Hematopoietic multipotent progenitor cell treated with erythropoietin and hydrocortisone succinate and interleukin-3 and kit ligand, for 17 days (in vitro differentiated cells): ENCODE measurements around the gene KRT4.
"Not testable (repeated sequence)": the region's sequence is repeated elsewhere in the genome, so short reads cannot be mapped to it uniquely, and the experiment has no call there.

Experiments used
- DNase-seq: peaks from one replicate; pipeline ENCODE4 v3.0.0-alpha.2; 2015; ENCODE audit warnings: low spot score

The KRT4 gene

DNA sequence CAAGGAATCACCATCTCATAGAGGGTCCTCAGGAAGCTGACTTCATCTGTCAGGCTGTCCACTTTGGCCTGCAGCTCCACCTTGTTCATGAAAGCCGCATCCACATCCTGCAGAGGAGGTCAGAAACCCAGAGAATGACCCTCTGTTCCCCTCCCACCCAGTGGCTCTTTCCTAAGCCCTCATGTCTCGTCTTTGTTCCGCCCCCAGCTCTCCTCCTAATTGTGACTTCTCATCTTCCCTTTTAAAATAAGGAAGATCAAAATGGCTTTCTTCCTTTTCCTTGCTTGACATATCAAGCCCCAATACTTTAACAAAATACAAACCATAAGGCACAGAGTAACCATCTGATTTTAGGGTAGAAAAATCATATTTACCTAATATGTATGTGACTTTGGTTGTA lies 41.1 kb downstream of the KRT4 start:
- no peak for DNase-seq

DNA sequence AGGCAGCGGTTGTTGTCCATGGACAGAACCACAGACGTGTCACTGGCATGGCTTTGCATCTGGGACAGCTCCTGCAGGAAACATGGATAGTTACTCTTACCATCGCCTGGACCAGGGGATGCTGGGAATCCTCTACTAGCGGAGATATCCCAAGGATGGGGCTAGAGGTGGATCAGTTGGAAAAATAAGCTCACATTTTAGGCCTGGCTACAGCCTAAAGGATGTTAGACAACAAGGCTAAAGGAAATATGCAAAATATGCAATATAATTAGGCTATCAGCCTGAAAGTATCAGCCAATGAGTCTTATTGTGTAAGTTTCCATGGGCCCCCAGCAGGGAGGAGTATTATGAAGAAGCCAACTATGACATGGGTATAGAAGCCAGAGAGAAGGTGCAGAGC lies 41.7 kb downstream of the KRT4 start:
- no peak for DNase-seq

DNA sequence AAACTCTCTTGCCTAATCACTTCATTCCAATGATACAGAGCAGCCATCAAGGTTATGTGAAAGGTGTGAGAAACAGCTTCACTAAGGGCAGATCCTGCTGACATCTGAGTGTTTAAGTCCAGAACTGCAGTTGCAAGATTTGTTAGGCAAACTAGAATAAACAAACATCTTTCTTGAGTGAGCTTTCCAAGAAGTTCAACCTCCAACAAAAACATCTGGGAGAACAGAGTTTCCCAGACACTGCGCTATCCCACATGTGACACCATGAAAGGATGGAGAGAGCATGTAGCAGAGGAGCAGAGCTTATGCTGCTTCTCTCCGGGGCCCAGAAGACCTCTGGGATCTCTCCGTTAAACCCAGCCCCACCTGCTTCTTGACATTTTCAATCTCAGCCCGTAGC lies 42.4 kb downstream of the KRT4 start:
- DNase-seq: no peak

DNA sequence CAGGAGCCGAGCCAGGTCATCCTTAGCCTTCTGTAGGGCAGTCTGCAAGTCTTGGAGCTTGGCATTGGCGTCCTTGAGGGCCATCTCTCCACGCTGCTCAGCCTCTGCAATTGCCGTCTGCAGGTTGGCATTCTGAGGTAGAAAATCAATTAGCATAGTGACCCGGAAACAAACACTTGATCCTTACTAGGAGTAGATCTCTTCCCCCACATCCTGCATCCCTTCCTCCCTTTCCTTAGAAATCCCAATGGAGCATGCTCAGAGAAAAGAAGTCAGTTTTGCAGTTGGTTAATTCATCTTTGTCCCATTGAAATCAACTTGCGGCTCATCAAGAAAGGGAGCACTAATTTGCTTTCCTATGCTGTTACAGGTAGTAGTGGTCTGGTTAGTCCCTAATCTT lies 42.8 kb downstream of the KRT4 start:
- DNase-seq: no peak

- DNase-seq: no peak
These were observed 44.0 kb downstream of the KRT4 start for GRCh38 chr12:52769946-52770345.

- DNase-seq: no peak
These were observed 44.6 kb downstream of the KRT4 start for GRCh38 chr12:52769354-52769753.

DNA sequence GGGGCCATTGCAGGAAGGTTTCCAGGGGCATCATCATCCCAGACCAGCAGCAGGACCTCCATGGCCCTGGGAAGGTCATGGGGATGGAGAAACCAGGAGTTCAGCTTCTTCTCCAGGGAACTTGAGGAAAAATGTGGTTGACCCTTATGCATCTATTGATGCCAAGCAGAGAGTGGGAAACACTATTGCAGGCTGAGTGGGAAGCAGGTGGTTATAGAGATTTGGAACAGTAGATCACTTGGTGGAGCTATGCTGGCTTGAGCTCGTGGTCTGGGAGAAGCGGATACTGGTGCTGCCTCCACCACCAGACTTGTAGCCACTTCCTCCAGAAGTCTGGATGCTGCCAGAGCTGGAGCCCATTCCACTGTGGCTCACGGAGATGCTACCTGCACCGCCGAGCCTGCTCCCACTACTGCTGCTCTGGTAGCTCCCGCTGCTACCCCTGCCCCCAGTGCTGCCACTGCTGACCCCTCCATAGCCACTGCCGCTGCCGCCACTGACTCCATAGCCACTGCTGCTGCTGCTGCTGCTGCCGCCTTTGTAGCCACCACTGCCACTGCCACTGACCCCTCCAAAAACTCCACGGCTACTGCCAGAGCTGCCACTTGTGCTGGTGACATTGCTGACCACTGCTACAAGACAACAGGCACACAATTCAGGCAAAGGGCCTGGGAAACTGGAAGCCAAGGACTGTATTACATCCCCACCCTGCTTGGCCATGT lies 45.3 kb downstream of the KRT4 start:
- DNase-seq: no peak

DNA sequence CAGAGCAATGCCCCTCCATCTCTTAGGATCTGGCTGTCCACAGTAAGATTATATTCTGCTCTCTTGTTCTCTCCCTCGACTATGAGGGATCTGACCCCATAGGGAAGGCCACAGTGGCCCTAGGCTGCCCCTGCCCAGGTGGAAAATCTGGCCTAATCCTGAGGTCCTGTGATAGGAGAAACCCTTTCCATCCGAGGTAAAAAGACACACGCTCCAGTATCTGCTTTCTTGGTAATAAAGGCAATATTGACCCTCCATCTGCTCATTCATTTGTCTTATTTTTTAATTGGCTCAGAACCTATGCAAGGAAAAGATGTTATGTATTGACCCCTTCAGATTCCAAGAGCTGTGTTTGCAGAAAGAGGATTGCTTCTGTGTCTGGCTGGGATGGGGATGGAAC lies 46.5 kb downstream of the KRT4 start:
- DNase-seq: no peak

GRCh38 chr12:52767020-52767379 lies 46.9 kb downstream of the KRT4 start:
- DNase-seq: no peak

- no peak for DNase-seq
These were observed 47.4 kb downstream of the KRT4 start for GRCh38 chr12:52766351-52767019.

DNA sequence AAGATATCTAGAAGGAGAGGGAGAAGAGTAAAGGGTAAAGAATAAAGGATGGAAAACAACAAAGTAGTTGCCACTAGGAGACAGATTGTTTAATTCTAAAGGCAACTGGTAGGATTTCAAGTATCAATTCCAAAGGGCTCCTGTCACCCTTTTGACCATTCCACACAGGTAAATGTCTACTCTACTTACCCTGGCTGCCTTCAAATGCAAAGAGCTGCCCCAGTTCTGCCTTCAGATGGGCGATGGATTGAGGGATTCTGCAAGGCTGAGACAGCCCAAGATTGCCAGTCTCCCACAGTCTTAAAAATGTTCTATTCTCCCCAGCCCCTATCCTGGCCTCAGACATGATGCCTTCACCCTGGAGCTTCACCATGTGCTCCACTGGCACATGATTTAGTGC lies 48.2 kb downstream of the KRT4 start:
- no peak for DNase-seq

DNA sequence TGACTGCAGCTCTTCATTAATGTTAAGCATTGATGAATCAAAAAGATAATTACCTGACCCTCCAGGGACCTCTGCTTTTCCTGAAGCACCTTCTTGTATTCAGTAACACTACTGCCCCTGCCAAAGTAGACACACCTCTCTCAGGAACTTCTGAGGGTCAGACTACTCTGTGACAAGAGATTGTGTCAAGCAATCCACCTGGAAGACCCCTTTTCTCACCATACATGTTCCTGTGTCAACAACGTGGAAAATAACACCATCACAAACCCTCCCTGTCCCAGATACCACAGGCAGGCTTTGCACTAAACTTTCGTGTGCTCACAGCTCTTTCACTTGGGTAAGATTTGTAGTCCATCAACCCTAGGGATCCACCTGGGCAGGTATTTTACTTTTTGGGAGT lies 49.9 kb downstream of the KRT4 start:
- no peak for DNase-seq

GRCh38 chr12:52763036-52763659 lies 50.8 kb downstream of the KRT4 start:
- no peak for DNase-seq

DNA sequence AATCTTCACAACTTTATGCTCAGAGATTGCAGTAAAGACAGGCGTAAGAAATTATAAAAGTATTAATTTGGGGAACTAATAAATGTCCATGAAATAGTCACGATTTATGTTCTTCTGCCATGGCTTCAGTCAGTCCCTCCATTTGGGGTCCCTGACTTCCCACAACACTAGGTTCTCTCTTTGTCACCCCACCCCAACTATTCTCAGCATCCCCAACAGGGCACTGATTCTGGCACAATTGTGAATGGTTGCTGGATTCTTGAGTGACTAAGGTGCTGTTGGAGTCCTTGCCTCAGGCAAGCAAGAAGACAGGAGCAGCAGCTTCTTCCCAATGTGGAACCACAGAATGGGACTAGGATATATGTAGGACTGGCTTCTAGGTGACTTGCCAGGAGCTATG lies 52.1 kb downstream of the KRT4 start:
- no peak for DNase-seq

DNA sequence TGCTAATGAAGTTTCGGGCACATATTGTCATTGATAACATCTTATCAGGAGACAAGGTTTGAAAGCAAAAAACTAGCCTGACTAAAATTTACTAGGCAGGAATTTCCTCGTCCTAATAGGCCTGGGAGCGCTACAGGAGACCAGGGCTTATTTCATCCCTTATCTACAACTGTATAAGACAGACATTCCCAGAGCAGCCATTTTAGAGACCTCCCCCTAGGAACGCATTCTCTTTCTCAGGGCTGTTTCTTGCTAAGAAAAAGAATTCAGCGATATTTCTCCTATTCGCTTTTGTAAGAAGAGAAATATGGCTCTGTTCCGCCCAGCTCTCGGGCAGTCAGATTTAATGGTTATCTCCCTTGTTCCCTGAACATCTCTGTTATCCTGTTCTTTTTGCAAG lies 52.7 kb downstream of the KRT4 start:
- DNase-seq: not testable (repeated sequence)

DNA sequence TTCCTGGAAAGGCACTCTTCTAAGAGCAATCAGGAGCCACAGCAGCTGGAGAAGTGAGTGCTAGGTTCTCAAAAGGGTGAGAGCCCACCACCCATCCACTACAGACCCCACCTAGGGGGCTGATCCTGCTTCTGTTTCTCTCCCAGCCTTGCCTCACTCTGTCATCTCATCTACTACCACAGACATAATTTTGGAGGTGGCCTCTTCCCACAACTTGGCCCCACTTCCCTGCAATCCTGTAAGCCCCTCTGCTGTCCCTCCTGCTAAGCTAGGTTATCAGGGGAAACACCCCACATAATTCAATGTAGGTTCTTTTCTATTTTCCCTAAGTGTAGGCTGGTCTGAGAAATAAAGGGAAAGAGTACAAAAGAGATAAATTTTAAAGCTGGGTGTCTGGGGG lies 53.3 kb downstream of the KRT4 start:
- DNase-seq: no peak

DNA sequence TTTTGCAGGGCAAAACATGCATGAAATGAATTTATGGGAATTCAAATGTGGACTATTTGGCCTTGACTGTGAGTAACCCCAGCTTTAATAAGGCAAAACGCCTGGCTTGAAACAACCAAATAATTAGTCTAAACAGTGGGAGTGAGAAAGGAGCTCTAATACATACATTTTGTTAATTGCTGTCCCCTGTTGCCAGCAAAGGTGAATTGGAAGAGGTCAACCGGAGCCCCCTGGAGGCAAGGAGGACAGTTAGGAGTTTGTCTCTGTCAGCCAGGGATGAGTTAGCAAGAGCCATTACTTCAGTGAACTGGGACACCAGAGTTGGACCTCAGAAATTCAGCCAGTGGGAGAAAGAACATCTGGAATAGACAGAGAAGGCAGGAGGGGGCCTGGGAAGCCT lies 54.2 kb downstream of the KRT4 start:
- DNase-seq: peak; percentile 10

GRCh38 chr12:52759218-52759617 lies 54.7 kb downstream of the KRT4 start:
- no peak for DNase-seq

DNA sequence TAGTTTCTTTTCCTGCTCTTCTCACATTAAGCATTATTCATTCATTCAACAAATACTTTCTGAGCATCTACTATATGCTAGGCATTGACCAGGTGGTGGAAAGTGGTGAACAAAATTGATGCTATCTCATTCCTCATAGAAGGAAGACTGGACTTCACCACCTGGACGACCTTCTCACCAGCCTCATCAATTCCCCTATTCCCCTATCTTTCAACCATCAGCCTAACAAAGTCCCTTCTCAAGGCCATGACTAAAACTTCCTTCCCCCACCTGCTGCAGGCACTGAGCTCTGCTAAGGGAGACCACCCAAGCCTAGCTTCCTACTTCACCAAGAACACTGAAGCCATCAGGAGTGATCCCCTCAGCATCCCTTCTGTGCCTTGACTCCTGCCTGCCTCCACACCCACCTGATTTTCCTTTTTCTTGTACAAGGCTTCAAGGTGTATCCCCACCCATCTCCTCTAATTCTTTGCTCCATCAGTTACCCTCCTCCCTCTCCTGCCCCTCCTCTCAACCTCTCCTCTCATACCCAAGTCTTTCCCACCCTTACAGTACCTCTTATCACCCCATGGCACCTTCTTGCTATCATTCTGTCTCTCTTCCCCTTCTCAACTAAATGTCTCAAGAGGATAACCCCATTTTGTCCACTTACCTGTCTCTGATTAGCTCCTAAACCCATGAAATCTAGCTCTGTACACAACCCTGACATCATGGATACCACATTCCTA lies 56.3 kb downstream of the KRT4 start:
- no peak for DNase-seq
